ENCODE measurements around the gene MBD3L2B.

The MBD3L2B gene

GRCh38 chr19:7000333-7000732 is 20.9 kb downstream of the MBD3L2B start:
- no peak for DNase-seq
- Histone ChIP-seq H3K56ac (ENCODE audit: low read length) (no peak overlapping the region), H3K4me1 (ENCODE audit: control insufficient read depth, low read depth, low read length) (no peaks in the 10 kb centered on the region), H3K79me2 (ENCODE audit: control insufficient read depth, insufficient read depth, low read length) (no peaks in the 10 kb centered on the region), H3K4ac (ENCODE audit: low read depth, low read length) (no peak overlapping the region), H3K27me3 (ENCODE audit: insufficient read depth, low read length, poor library complexity) (no peaks in the 10 kb centered on the region), H2BK120ac (ENCODE audit: low read depth, low read length) (no peak overlapping the region), H3K4me3 (ENCODE audit: low read length) (no peak overlapping the region), H3K79me1 (ENCODE audit: low read length) (no peaks in the 10 kb centered on the region), H4K8ac (ENCODE audit: low read depth, low read length) (no peak overlapping the region), H3K9ac (ENCODE audit: low read length) (no peak overlapping the region), H3K23ac (ENCODE audit: low read length) (no peak overlapping the region), H3K4me2 (ENCODE audit: low read length) (no peak overlapping the region), H3K36me3 (ENCODE audit: control insufficient read depth, insufficient read depth, low read length) (no peaks in the 10 kb centered on the region), H3K27ac (ENCODE audit: low read depth, low read length) (no peak overlapping the region), H3K18ac (ENCODE audit: low read length) (no peak overlapping the region), H2BK15ac (replicated peaks; ENCODE audit: low read depth) (no peak overlapping the region), H4K5ac (ENCODE audit: low read length) (no peak overlapping the region), H2BK5ac (ENCODE audit: low read length) (no peak overlapping the region), H2AK5ac (ENCODE audit: low read length) (no peak overlapping the region)
- WGBS (ENCODE audit: extremely low coverage, insufficient coverage, low lambda C conversion rate) = no CpG with 5 or more reads among the region's 3 CpGs

DNA sequence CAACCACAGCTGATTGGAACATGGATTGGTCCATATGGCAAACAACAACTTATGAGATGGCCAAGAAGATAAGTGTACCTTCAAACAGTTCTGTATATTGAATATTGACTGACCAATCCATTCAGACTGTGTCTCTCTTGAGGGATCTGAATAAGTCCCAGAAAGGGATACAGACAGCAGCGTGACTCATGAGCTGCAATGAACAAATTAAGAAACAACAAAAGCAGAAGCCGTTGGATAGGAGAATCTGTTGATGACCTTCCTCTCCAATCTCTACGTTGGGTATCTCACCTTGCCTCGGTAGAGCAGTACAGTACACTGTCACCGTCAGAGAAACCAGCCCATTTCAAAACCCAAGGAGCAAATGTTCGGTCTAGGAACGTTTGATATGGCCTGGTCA is 21.3 kb downstream of the MBD3L2B start:
- H3K79me2 ChIP-seq (ENCODE audit: control insufficient read depth, insufficient read depth, low read length) = no peaks in the 10 kb centered on the region
- no peak for DNase-seq
- H2BK5ac ChIP-seq (ENCODE audit: low read length) = no peak overlapping the region
- H4K5ac ChIP-seq (ENCODE audit: low read length) = no peak overlapping the region
- no peak overlapping the region for H3K27ac ChIP-seq (ENCODE audit: low read depth, low read length)
- no peak overlapping the region for H2AK5ac ChIP-seq (ENCODE audit: low read length)
- H3K4me1 ChIP-seq (ENCODE audit: control insufficient read depth, low read depth, low read length) = no peaks in the 10 kb centered on the region
- no peak overlapping the region for H3K9ac ChIP-seq (ENCODE audit: low read length)
- no peak overlapping the region for H2BK15ac ChIP-seq (replicated peaks; ENCODE audit: low read depth)
- no peak overlapping the region for H3K4me2 ChIP-seq (ENCODE audit: low read length)
- no peaks in the 10 kb centered on the region for H3K27me3 ChIP-seq (ENCODE audit: insufficient read depth, low read length, poor library complexity)
- no peak overlapping the region for H3K56ac ChIP-seq (ENCODE audit: low read length)
- no peak overlapping the region for H4K8ac ChIP-seq (ENCODE audit: low read depth, low read length)
- no peak overlapping the region for H3K18ac ChIP-seq (ENCODE audit: low read length)
- no peak overlapping the region for H3K4ac ChIP-seq (ENCODE audit: low read depth, low read length)
- H3K4me3 ChIP-seq (ENCODE audit: low read length) = no peak overlapping the region
- H3K23ac ChIP-seq (ENCODE audit: low read length) = no peak overlapping the region
- no peak overlapping the region for H2BK120ac ChIP-seq (ENCODE audit: low read depth, low read length)
- no peaks in the 10 kb centered on the region for H3K36me3 ChIP-seq (ENCODE audit: control insufficient read depth, insufficient read depth, low read length)
- whole genome bisulfite sequencing (ENCODE audit: extremely low coverage, insufficient coverage, low lambda C conversion rate) = no CpG with 5 or more reads among the region's 7 CpGs
- no peaks in the 10 kb centered on the region for H3K79me1 ChIP-seq (ENCODE audit: low read length)

DNA sequence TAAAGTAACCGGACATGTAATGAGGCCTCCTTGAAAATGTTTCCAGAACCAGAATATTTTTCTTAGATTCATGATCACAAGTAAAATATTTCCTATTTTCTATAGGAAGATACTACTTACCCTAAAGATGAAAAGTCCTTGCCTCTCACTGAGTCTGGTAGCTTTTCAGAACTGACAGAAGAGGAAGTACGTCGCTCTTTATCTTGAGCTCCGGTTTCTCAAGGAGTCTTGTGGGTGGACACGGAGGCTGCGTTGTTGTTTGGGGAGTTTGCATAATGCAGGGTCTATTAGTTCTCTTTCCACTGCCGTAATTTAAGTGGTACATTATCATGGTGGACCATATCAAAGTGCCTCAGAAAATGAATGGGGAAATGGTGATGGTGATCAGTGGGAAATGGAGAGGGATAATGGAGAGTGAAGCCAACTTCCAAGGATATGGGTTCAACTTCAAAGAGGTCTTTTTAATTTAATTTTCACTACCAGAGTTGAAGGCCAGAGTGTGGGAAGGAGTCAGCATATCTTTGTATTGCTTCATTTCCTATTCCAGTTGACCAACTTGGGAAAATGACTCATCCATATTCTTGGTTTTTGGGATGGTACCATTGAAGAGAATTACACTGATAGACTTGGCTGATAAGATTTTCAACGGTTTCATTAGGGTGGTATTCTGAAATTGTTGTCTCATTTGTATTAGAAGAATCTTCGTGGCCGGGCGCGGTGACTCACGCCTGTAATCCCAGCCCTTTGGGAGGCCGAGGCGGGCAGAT is 23.4 kb downstream of the MBD3L2B start:
- no peak overlapping the region for H4K8ac ChIP-seq (ENCODE audit: low read depth, low read length)
- H4K5ac ChIP-seq (ENCODE audit: low read length) = no peak overlapping the region
- H3K4me1 ChIP-seq (ENCODE audit: control insufficient read depth, low read depth, low read length) = no peaks in the 10 kb centered on the region
- no peak overlapping the region for H2BK5ac ChIP-seq (ENCODE audit: low read length)
- no peak overlapping the region for H3K4me2 ChIP-seq (ENCODE audit: low read length)
- H3K4ac ChIP-seq (ENCODE audit: low read depth, low read length) = no peak overlapping the region
- no peak overlapping the region for H3K9ac ChIP-seq (ENCODE audit: low read length)
- H3K36me3 ChIP-seq (ENCODE audit: control insufficient read depth, insufficient read depth, low read length) = no peaks in the 10 kb centered on the region
- no peaks in the 10 kb centered on the region for H3K27me3 ChIP-seq (ENCODE audit: insufficient read depth, low read length, poor library complexity)
- no peaks in the 10 kb centered on the region for H3K79me2 ChIP-seq (ENCODE audit: control insufficient read depth, insufficient read depth, low read length)
- no peak overlapping the region for H2AK5ac ChIP-seq (ENCODE audit: low read length)
- H3K18ac ChIP-seq (ENCODE audit: low read length) = no peak overlapping the region
- H3K79me1 ChIP-seq (ENCODE audit: low read length) = no peaks in the 10 kb centered on the region
- no peak overlapping the region for H3K23ac ChIP-seq (ENCODE audit: low read length)
- no peak overlapping the region for H3K4me3 ChIP-seq (ENCODE audit: low read length)
- DNase-seq = no peak
- no CpG with 5 or more reads among the region's 15 CpGs for WGBS (ENCODE audit: extremely low coverage, insufficient coverage, low lambda C conversion rate)
- no peak overlapping the region for H3K27ac ChIP-seq (ENCODE audit: low read depth, low read length)
- H2BK120ac ChIP-seq (ENCODE audit: low read depth, low read length) = no peak overlapping the region
- no peak overlapping the region for H3K56ac ChIP-seq (ENCODE audit: low read length)
- no peak overlapping the region for H2BK15ac ChIP-seq (replicated peaks; ENCODE audit: low read depth)

- no peak overlapping the region for H2BK120ac ChIP-seq (ENCODE audit: low read depth, low read length)
- no peaks in the 10 kb centered on the region for H3K79me1 ChIP-seq (ENCODE audit: low read length)
- no peak overlapping the region for H2BK5ac ChIP-seq (ENCODE audit: low read length)
- H3K4me2 ChIP-seq (ENCODE audit: low read length) = no peak overlapping the region
- H3K23ac ChIP-seq (ENCODE audit: low read length) = no peak overlapping the region
- no peaks in the 10 kb centered on the region for H3K36me3 ChIP-seq (ENCODE audit: control insufficient read depth, insufficient read depth, low read length)
- H3K9ac ChIP-seq (ENCODE audit: low read length) = no peak overlapping the region
- H2AK5ac ChIP-seq (ENCODE audit: low read length) = no peak overlapping the region
- DNase-seq = no peak
- H3K18ac ChIP-seq (ENCODE audit: low read length) = no peak overlapping the region
- H3K27me3 ChIP-seq (ENCODE audit: insufficient read depth, low read length, poor library complexity) = no peaks in the 10 kb centered on the region
- no peak overlapping the region for H3K4ac ChIP-seq (ENCODE audit: low read depth, low read length)
- no peak overlapping the region for H3K27ac ChIP-seq (ENCODE audit: low read depth, low read length)
- H4K8ac ChIP-seq (ENCODE audit: low read depth, low read length) = no peak overlapping the region
- no peak overlapping the region for H4K5ac ChIP-seq (ENCODE audit: low read length)
- H3K79me2 ChIP-seq (ENCODE audit: control insufficient read depth, insufficient read depth, low read length) = no peaks in the 10 kb centered on the region
- H3K4me1 ChIP-seq (ENCODE audit: control insufficient read depth, low read depth, low read length) = no peaks in the 10 kb centered on the region
- WGBS (ENCODE audit: extremely low coverage, insufficient coverage, low lambda C conversion rate) = no CpG with 5 or more reads among the region's 4 CpGs
- no peak overlapping the region for H3K56ac ChIP-seq (ENCODE audit: low read length)
- H3K4me3 ChIP-seq (ENCODE audit: low read length) = no peak overlapping the region
- no peak overlapping the region for H2BK15ac ChIP-seq (replicated peaks; ENCODE audit: low read depth)
These were observed 24.4 kb downstream of the MBD3L2B start for GRCh38 chr19:6996810-6997209.

GRCh38 chr19:6995054-6995453 is 26.2 kb downstream of the MBD3L2B start:
- H3K27me3 ChIP-seq (ENCODE audit: insufficient read depth, low read length, poor library complexity) = no peaks in the 10 kb centered on the region
- no peak overlapping the region for H3K4ac ChIP-seq (ENCODE audit: low read depth, low read length)
- H3K36me3 ChIP-seq (ENCODE audit: control insufficient read depth, insufficient read depth, low read length) = no peaks in the 10 kb centered on the region
- H2BK15ac ChIP-seq (replicated peaks; ENCODE audit: low read depth) = no peak overlapping the region
- H3K56ac ChIP-seq (ENCODE audit: low read length) = no peak overlapping the region
- H3K9ac ChIP-seq (ENCODE audit: low read length) = no peak overlapping the region
- H3K79me2 ChIP-seq (ENCODE audit: control insufficient read depth, insufficient read depth, low read length) = no peaks in the 10 kb centered on the region
- no peaks in the 10 kb centered on the region for H3K79me1 ChIP-seq (ENCODE audit: low read length)
- no CpG with 5 or more reads among the region's 1 CpG for WGBS (ENCODE audit: extremely low coverage, insufficient coverage, low lambda C conversion rate)
- DNase-seq = no peak
- no peak overlapping the region for H4K8ac ChIP-seq (ENCODE audit: low read depth, low read length)
- no peaks in the 10 kb centered on the region for H3K4me1 ChIP-seq (ENCODE audit: control insufficient read depth, low read depth, low read length)
- H3K4me3 ChIP-seq (ENCODE audit: low read length) = no peak overlapping the region
- no peak overlapping the region for H2AK5ac ChIP-seq (ENCODE audit: low read length)
- H3K27ac ChIP-seq (ENCODE audit: low read depth, low read length) = no peak overlapping the region
- no peak overlapping the region for H3K23ac ChIP-seq (ENCODE audit: low read length)
- no peak overlapping the region for H2BK120ac ChIP-seq (ENCODE audit: low read depth, low read length)
- no peak overlapping the region for H3K4me2 ChIP-seq (ENCODE audit: low read length)
- H4K5ac ChIP-seq (ENCODE audit: low read length) = no peak overlapping the region
- H2BK5ac ChIP-seq (ENCODE audit: low read length) = no peak overlapping the region
- no peak overlapping the region for H3K18ac ChIP-seq (ENCODE audit: low read length)

DNA sequence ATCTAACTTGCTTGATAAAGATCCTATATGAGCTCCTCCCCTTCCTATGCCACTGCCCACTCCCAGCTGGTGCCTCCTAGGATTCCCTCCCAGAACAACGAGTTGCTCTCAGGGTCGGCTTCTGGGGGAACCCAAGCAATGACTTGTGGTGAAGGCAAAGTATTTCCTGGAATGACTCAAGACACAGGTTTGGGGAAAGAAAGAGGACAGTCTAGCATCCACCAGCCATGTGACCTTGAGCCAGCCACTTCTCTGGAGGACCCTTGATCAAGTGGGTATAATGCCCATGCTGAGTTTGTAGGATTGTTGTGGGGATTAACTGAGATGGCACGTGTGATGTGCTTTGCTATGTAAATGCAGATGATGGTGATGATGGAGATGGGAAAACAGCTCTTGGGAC is 33.0 kb downstream of the MBD3L2B start:
- Histone ChIP-seq H3K9ac (ENCODE audit: low read length) (no peak overlapping the region), H3K18ac (ENCODE audit: low read length) (no peak overlapping the region), H3K56ac (ENCODE audit: low read length) (no peak overlapping the region), H3K27ac (ENCODE audit: low read depth, low read length) (no peak overlapping the region), H4K5ac (ENCODE audit: low read length) (no peak overlapping the region), H3K4me1 (ENCODE audit: control insufficient read depth, low read depth, low read length) (no peaks in the 10 kb centered on the region), H3K27me3 (ENCODE audit: insufficient read depth, low read length, poor library complexity) (no peaks in the 10 kb centered on the region), H3K79me2 (ENCODE audit: control insufficient read depth, insufficient read depth, low read length) (no peaks in the 10 kb centered on the region), H2BK120ac (ENCODE audit: low read depth, low read length) (no peak overlapping the region), H2AK5ac (ENCODE audit: low read length) (no peak overlapping the region), H3K4me2 (ENCODE audit: low read length) (no peak overlapping the region), H3K4ac (ENCODE audit: low read depth, low read length) (no peak overlapping the region), H3K4me3 (ENCODE audit: low read length) (no peak overlapping the region), H4K8ac (ENCODE audit: low read depth, low read length) (no peak overlapping the region), H2BK15ac (replicated peaks; ENCODE audit: low read depth) (no peak overlapping the region), H3K36me3 (ENCODE audit: control insufficient read depth, insufficient read depth, low read length) (no peaks in the 10 kb centered on the region), H3K23ac (ENCODE audit: low read length) (no peak overlapping the region), H3K79me1 (ENCODE audit: low read length) (no peaks in the 10 kb centered on the region), H2BK5ac (ENCODE audit: low read length) (no peak overlapping the region)
- DNase-seq = no peak
- WGBS (ENCODE audit: extremely low coverage, insufficient coverage, low lambda C conversion rate) = no CpG with 5 or more reads among the region's 3 CpGs

All from mesendoderm (in vitro differentiated cells).